Caco-2 (cell line): Measurements from ENCODE around the gene SERGEF. TPM values are rescaled to one million over a fixed set of nuclear protein-coding genes. Genes with fewer than 3 reads are reported as not detected.

Experiments
- BruUV-seq: library from RNA; stranded (reverse); fragments of 400-500 nt; replicated peaks from 2 replicates; lab custom pipeline; 2021; lab: Mats Ljungman, UMichigan
- CTCF ChIA-PET: fragments of 300-600 bp; sonication (Branson Sonifier 250); formaldehyde crosslinking; loops from one replicate; lab custom pipeline; 2022; ENCODE audit warnings: antibody characterized with exemption; lab: Charles Lee
- POLR2A ChIA-PET: fragments of 300-600 bp; sonication (Branson Sonifier 250); formaldehyde crosslinking; loops from one replicate; lab custom pipeline; 2022; ENCODE audit warnings: antibody characterized with exemption; lab: Charles Lee
- DNase-seq, 2 experiments: peaks; one replicate each; pipeline versions ENCODE4 v3.0.0 to v3.0.0-alpha.2; 2020 to 2022
- H3K27me3 ChIP-seq: replicated peaks from 2 replicates; pipeline ENCODE4 v1.6.0; 2011; ENCODE audit warnings: low read length; ENCODE audit not compliant: control insufficient read depth, insufficient read depth
- H3K36me3 ChIP-seq: 2 replicates; pipeline ENCODE4 v1.5.1; 2011; ENCODE audit warnings: low read length; ENCODE audit not compliant: control insufficient read depth, insufficient read depth
- H3K4me1 ChIP-seq: fragments of 250-450 bp; sonication (Bioruptor Pico); 2 replicates; pipeline ENCODE4 v1.5.1; 2020; ENCODE audit warnings: mild to moderate bottlenecking
- H3K4me3 ChIP-seq: 2 replicates; pipeline ENCODE4 v1.5.1; 2011; ENCODE audit warnings: low read depth, mild to moderate bottlenecking, control low read depth, low read length
- H3K9me3 ChIP-seq: fragments of 250-450 bp; sonication (Bioruptor Pico); 2 replicates; pipeline ENCODE4 v1.5.1; 2020; ENCODE audit warnings: mild to moderate bottlenecking, moderate library complexity
- H3K27ac Mint-ChIP-seq: one replicate; pipeline ENCODE4 v1.8.0; 2022; ENCODE audit warnings: mixed read lengths; ENCODE audit not compliant: unreplicated experiment
- H3K27me3 Mint-ChIP-seq: one replicate; pipeline ENCODE4 v1.8.0; 2022; ENCODE audit warnings: mixed read lengths; ENCODE audit not compliant: insufficient read depth, unreplicated experiment
- H3K36me3 Mint-ChIP-seq: one replicate; pipeline ENCODE4 v1.8.0; 2022; ENCODE audit warnings: mild to moderate bottlenecking, mixed read lengths; ENCODE audit not compliant: insufficient read depth, unreplicated experiment
- H3K4me1 Mint-ChIP-seq: one replicate; pipeline ENCODE4 v1.8.0; 2022; ENCODE audit warnings: low read depth, mixed read lengths; ENCODE audit not compliant: unreplicated experiment
- H3K4me3 Mint-ChIP-seq: one replicate; pipeline ENCODE4 v1.8.0; 2022; ENCODE audit warnings: mild to moderate bottlenecking, moderate library complexity, mixed read lengths; ENCODE audit not compliant: unreplicated experiment
- H3K9me3 Mint-ChIP-seq: one replicate; pipeline ENCODE4 v1.8.0; 2022; ENCODE audit warnings: mixed read lengths; ENCODE audit not compliant: unreplicated experiment
- CTCF ChIP-seq, 2 experiments: fragments of 200-600 bp in 1 of 2; IDR thresholded peaks; 1 replicate in 1 of 2; 2 replicates in 1 of 2; pipeline versions ENCODE4 v1.5.1 to v1.8.0; 2011 to 2022; ENCODE audit warnings: antibody characterized with exemption in 1 of 2, control low read depth in 1 of 2, inconsistent platforms in 1 of 2, low read depth in 1 of 2, low read length in 1 of 2, mild to moderate bottlenecking in 1 of 2, moderate library complexity in 1 of 2; ENCODE audit not compliant: insufficient read depth in 1 of 2, severe bottlenecking in 1 of 2, unreplicated experiment in 1 of 2
- intact Hi-C: fragments of 100-400 bp; cut with micrococcal nuclease; formaldehyde crosslinking; loops from one replicate; pipeline ENCODE4 v1.10.0; 2022; ENCODE audit not compliant: unreplicated experiment
- total RNA-seq: library from RNA; stranded (reverse); gene quantifications from 2 replicates; pipeline ENCODE4 v1.2.3, GENCODE V29; 2022

Gene SERGEF
- total RNA-seq, 1 experiment from 2014 or later, result 17.5 TPM

- Histone ChIP-seq H3K4me1 (no peaks in the 10 kb centered on the region), H3K36me3 (no peaks in the 10 kb centered on the region), H3K27me3 (no peaks in the 10 kb centered on the region), H3K9me3 (no peaks in the 10 kb centered on the region), H3K4me3 (no peak overlapping the region)
- TF ChIP-seq CTCF (IDR thresholded peaks at IDR 0.05; ENCODE audit: insufficient read depth in 1 of 2, low read depth in 1 of 2, low read length in 1 of 2, severe bottlenecking in 1 of 2, unreplicated experiment in 1 of 2), result peak; percentile 56 to 72
- peak; percentile 44 to 67 for DNase-seq
- H3K36me3 Mint-ChIP-seq, result no peaks in the 10 kb centered on the region
- H3K27me3 Mint-ChIP-seq, result no peaks in the 10 kb centered on the region
- H3K4me1 Mint-ChIP-seq, result no peaks in the 10 kb centered on the region
- CTCF ChIA-PET, result interaction anchor here (0.6 to 1.6 kb wide), 8 partner anchors 22 to 307 kb away, joined by 3 to 20 read pairs (median 4); no protein-coding TSS in a partner anchor
- intact Hi-C loops, result loop anchor here (1.0 kb wide), 2 partner anchors 146 to 175 kb away; no protein-coding TSS in a partner anchor
- BruUV-seq, result no TSS peak
- no peak overlapping the region for H3K4me3 Mint-ChIP-seq
- no peaks in the 10 kb centered on the region for H3K9me3 Mint-ChIP-seq
- POLR2A ChIA-PET, result no interaction called here
- H3K27ac Mint-ChIP-seq, result no peak overlapping the region
Observed at GRCh38 chr11:17906436-17906835, 106.4 kb downstream of the SERGEF start.

GRCh38 chr11:17905477-17905876 is 107.4 kb downstream of the SERGEF start:
- intact Hi-C loops, result no loop called here
- Histone ChIP-seq H3K4me3 (no peak overlapping the region), H3K36me3 (no peaks in the 10 kb centered on the region), H3K9me3 (no peaks in the 10 kb centered on the region), H3K4me1 (no peaks in the 10 kb centered on the region), H3K27me3 (no peaks in the 10 kb centered on the region)
- POLR2A ChIA-PET, result no interaction called here
- CTCF ChIA-PET, result interaction anchor here (0.8 to 1.6 kb wide), 5 partner anchors 21 to 174 kb away, joined by 3 to 20 read pairs (median 4); no protein-coding TSS in a partner anchor
- TF ChIP-seq CTCF (IDR thresholded peaks at IDR 0.05; ENCODE audit: insufficient read depth in 1 of 2, low read depth in 1 of 2, low read length in 1 of 2, severe bottlenecking in 1 of 2, unreplicated experiment in 1 of 2), result no peak
- no peak overlapping the region for H3K4me3 Mint-ChIP-seq
- no peak overlapping the region for H3K27ac Mint-ChIP-seq
- H3K27me3 Mint-ChIP-seq, result no peaks in the 10 kb centered on the region
- DNase-seq, result no peak
- no peaks in the 10 kb centered on the region for H3K36me3 Mint-ChIP-seq
- BruUV-seq, result no TSS peak
- no peaks in the 10 kb centered on the region for H3K9me3 Mint-ChIP-seq
- no peaks in the 10 kb centered on the region for H3K4me1 Mint-ChIP-seq

- Mint-ChIP-seq H3K4me1 (no peaks in the 10 kb centered on the region), H3K4me3 (no peak overlapping the region), H3K36me3 (no peaks in the 10 kb centered on the region), H3K9me3 (no peaks in the 10 kb centered on the region), H3K27ac (no peak overlapping the region), H3K27me3 (no peaks in the 10 kb centered on the region)
- intact Hi-C loops, result no loop called here
- Histone ChIP-seq H3K36me3 (no peaks in the 10 kb centered on the region), H3K9me3 (no peaks in the 10 kb centered on the region), H3K27me3 (no peaks in the 10 kb centered on the region), H3K4me3 (no peak overlapping the region), H3K4me1 (no peaks in the 10 kb centered on the region)
- no peak for DNase-seq
- ChIA-PET POLR2A (no interaction called here), CTCF (interaction anchor here (1.2 kb wide), 1 partner anchor 22 kb away, joined by 3 read pairs; no protein-coding TSS in a partner anchor)
- TF ChIP-seq CTCF (IDR thresholded peaks at IDR 0.05; ENCODE audit: insufficient read depth in 1 of 2, low read depth in 1 of 2, low read length in 1 of 2, severe bottlenecking in 1 of 2, unreplicated experiment in 1 of 2), result no peak
- BruUV-seq, result no TSS peak
Observed at GRCh38 chr11:17901481-17901880, 111.4 kb downstream of the SERGEF start.
